TTC549 (cell line): Measurements from ENCODE around the gene TMEM95.

ENCODE experiments used
- FAIRE-seq: peaks from 2 replicates; lab custom pipeline; 2012; peaks lifted over from hg19 to GRCh38; lab: Jason Lieb, UNC

Gene TMEM95

DNA sequence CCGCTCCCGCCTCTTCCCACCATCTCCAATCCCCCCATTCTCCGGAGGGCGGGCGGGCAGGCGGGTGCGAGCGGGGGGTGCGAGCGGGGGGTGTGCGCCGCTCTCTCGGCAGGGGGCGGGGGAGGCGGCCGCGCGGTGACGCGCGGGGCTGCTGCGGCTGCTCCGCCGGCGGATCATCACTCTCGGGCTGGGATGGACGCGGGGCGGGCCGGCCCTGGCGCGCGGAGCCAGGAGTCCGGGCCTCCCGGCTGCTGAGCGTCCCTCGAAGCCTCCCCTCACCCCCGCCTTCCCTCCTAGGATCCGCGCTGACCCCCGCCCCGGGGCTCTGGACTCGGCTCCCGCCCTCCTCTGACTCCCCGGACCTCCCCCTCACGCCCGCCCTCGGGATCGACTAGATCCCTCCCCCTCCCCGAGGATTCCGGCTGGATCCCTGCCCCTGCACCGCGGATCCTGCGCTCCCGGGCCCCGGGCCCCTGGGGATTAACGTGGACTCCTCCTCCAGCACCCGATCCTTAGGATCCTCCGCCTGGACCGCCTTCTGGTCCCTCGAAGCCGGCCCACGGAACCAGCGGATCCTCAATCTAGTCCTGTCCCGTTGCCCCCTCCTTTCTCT is 49.9 kb downstream of the TMEM95 start:
- no peak for FAIRE-seq

DNA sequence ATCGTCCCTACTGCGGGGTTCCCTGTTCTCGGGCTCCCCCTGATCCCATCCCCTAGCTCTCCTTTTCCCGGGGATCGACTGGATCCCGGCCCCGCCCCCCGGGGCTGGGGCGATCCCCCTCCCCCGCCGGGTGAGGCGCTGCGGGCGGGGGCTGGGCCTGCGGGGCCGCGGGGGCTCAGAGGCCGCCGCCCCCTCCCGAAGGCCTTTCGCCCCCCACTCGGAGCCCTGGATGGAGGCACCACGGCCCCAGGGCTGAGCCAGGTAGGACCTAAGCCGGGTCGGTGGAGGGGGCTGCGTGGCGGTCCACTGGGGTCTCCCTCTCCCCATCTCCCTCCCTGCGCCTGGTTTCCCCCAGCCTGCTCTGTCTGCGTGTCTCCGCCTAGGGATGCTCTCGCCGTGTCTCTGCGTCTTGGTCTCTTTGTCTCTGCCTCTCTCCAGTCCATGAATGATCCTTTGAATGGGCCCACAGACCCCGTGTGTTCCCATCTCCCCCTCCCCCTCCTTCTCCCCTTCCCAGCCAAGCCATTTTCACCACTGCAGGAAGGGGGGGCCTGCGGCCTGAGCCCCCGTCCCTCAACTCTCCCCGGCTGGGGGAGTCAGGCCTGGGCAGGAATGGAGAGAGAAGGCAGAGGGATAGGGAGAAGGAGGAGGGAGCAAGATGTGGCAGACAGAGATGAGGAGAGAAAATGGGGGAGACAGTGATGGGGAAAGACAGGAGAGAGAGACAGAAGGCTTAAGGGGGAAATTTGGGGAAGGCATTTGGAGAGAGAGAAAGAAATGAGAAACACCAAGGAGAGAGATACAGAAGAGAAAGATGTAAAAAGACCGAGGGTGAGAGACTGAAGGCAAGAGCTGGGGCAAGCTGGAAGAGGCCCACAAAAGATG is 50.6 kb downstream of the TMEM95 start:
- FAIRE-seq, result no peak

- FAIRE-seq, result no peak
These were observed 51.4 kb downstream of the TMEM95 start for GRCh38 chr17:7406235-7406825.
